ENCODE measurements around the gene PTPRO.

DNA sequence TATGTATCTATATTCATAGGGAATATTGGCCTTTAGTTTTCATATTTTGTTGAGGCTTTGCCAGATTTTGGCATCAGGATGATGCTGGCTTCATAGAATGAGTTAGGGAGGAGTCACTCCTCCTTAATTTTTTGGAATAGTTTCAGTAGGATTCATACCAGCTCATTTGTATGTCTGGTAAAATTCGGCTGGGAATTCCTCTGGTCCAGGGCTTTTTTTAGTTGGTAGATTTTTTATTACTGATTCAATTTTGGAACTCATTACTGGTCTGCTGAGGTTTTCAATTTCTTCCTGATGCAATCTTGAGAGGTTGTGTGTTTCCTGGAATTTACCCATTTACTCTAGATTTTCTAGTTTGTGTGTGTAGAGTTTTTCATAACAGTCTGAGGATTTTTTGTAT lies 291.7 kb downstream of the PTPRO start:
- TF ChIP-seq, protein P1, sequence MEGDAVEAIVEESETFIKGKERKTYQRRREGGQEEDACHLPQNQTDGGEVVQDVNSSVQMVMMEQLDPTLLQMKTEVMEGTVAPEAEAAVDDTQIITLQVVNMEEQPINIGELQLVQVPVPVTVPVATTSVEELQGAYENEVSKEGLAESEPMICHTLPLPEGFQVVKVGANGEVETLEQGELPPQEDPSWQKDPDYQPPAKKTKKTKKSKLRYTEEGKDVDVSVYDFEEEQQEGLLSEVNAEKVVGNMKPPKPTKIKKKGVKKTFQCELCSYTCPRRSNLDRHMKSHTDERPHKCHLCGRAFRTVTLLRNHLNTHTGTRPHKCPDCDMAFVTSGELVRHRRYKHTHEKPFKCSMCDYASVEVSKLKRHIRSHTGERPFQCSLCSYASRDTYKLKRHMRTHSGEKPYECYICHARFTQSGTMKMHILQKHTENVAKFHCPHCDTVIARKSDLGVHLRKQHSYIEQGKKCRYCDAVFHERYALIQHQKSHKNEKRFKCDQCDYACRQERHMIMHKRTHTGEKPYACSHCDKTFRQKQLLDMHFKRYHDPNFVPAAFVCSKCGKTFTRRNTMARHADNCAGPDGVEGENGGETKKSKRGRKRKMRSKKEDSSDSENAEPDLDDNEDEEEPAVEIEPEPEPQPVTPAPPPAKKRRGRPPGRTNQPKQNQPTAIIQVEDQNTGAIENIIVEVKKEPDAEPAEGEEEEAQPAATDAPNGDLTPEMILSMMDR (IDR thresholded peaks at IDR 0.05) = no peak
- TF ChIP-seq ZFX (IDR thresholded peaks at IDR 0.05; ENCODE audit: borderline replicate concordance) = no peak
